NCI-H69 (cell line): ENCODE results near the gene PBX1.
"Not testable (repeated sequence)": the region's sequence is repeated elsewhere in the genome, so short reads cannot be mapped to it uniquely, and the experiment has no call there.

Experiments
- DNase-seq: peaks from one replicate; lab custom pipeline; 2025; lab: John Stamatoyannopoulos, UW

PBX1 gene

GRCh38 chr1:164589961-164590507 lies 31.1 kb downstream of the PBX1 start:
- DNase-seq: peak; percentile 93

DNA sequence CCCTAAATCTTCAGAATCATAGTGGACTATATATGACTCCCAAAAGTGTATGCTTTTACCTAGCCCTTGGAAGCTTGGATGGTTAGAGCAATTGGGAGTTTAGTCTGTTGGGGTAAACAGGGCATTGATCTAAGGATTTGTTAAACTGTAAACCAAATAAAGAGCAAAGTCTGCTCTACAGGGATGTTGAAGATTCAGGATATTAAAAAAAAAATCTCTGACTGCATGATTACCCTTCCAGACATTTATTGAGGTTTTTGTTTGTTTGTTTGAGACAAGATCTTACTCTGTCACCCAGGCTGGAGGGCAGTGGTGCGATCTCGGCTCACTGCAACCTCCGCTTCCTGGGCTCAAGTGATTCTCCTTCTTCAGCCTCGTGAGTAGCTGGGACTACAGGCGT lies 31.6 kb downstream of the PBX1 start:
- no peak for DNase-seq

DNA sequence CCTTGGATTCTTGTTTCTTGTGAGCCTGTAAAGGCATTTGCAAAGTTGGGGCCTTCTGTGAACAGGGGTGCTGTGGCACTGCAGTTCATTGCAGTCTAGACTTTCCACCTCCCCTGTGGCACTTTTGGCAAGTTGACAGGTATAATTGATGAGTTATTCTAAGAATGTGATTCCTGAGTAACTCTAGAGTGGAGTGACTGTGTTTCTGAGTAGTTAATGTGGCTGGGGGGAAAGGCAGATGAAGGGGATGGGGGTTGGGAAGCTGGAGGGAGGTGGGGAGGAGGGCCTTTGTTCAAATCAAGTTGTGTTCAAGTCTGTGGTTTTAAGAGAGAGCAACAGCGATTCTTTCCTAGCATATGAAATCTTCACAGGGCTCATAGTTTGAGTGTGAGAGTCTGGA lies 32.9 kb downstream of the PBX1 start:
- DNase-seq: peak; percentile 60

GRCh38 chr1:164592634-164593033 lies 33.6 kb downstream of the PBX1 start:
- peak; percentile 46 for DNase-seq

DNA sequence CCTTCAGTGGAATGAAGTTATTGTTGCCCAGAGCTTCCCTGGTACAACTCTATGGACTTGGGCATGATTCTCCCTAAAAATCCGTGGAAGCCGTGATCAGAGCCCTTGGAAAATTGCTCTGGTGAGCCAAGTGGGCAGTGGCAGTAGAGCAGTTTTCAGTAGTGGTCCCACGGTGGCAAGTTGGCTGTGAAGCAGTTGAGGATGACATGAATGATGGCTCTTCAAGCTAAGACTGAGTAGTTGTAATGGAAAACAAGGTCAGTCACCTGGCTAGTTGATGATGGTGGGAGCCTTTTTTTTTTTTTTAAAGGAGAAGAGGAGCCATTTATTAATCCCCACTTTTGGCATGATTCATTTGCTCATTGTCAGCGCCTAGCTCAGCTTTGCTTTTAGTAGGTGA lies 36.2 kb downstream of the PBX1 start:
- no peak for DNase-seq

- DNase-seq: peak; percentile 49
Observed at GRCh38 chr1:164596172-164596571, 37.2 kb downstream of the PBX1 start.

DNA sequence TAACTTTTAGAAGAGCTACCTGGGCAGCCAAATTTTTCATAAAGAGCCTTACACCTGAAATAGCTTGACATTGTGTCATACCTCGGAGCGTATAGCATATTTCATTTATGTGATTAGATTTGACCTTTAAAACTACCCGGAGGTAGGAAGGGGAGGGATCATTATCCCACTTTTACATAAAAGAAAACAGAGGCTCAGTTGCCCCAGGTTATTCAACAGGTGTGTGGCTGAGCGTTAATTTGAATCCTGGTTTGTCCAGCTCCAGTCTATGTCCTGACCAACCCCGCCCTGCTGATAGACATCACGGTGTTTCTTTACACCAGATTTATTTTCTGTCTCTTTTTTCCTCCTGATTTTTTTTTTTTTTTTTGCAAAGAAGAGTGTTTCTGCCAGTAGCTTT lies 39.7 kb downstream of the PBX1 start:
- peak; percentile 86 for DNase-seq

DNA sequence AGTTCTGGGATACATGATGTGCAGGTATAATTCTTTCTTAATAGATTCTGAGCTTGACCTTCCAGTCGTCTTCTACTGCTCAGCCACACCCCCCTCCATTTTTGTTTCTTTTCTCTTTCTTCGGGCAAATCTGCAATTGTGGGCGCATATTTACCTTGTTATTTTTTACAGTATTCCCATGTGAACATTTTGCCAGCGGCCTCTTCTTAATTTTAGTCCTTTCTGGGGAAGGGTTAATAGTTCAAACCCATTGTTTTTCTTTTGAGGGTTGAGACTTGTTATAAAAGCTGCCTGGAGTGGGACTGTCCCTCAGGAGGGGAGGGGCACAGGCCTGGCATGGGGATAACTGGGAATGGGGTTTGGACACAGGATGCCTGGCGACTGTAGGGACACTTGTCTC lies 40.3 kb downstream of the PBX1 start:
- peak; percentile 52 for DNase-seq

DNA sequence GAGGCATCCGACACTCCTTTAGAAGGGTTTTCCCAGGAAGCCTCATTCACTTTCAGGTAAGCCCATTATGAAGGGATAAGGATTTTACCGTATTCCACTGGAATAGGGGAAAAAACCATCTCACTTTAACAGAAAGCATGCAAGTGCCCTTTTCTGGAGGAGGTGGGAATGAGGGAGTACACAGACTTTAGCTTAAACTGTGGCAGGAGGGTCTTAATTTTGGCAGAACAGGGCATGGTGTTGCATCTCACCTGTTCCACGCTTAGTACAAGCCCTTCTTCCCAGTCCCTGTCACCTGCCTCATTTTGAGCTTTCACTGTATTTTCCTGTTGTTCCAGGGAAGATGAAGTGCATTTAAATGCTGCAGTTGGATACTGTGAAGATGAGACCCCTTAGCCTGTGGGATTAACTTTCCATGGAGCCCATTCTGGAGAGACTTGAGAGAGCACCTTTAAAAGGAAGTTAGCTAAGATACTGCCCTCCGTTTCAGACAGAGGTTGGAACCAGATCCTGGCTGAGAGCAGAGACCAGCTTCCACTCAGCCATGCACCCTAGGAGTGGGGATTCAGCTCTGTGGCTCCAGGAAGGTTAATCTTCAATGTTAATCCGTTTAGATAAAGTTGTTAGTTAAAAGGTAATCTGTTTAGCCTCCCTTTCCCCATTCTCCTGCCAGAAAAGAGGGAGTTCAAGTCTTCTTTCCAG lies 42.6 kb downstream of the PBX1 start:
- peak; percentile 49 for DNase-seq

DNA sequence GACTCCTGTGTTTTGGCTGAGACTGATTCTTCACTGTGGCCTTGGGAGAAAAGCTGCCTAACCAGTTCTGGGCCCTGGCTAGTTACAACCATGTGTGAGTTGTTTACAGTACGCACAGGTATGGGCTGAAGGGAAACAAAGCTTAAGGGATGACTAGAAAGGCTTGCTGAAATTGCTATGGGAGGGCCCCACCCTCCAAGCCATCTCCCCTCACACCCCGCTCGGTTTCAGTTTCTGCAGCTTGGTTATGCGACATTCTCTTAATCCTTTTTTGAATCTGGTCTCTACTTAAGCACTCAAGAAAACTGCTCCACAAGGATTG lies 43.1 kb downstream of the PBX1 start:
- DNase-seq: peak; percentile 49

DNA sequence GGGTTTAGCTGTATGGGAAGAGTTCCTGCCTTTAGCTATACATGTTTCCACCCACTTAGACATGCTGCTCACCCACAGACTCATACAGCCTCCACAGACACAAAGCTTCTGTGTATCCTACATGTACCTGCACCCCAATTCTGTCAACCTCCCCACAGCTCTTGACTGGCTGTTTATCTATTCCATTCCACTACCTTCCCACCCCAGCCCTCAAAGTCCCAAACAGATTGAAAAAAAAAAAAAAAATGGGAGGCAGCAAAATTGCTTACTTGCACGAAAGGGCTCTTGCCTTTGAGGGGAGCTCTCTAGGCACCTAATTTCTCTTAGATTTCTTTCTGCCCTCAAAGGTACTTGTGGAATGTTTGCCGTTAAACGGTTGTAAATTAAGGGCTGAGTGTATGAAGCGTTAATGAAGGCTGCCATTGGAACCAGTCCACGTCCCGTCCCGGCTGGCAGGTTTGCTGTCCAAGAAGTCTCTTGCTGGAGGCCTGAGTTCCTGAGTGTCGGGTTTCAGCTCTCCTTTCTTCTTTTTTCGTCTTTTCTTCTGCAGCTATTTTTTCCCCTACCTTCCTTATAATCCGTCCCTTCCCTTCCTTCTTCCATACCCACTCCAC lies 43.6 kb downstream of the PBX1 start:
- peak; percentile 85 for DNase-seq

- DNase-seq: not testable (repeated sequence)
Observed at GRCh38 chr1:164603805-164604204, 44.8 kb downstream of the PBX1 start.

DNA sequence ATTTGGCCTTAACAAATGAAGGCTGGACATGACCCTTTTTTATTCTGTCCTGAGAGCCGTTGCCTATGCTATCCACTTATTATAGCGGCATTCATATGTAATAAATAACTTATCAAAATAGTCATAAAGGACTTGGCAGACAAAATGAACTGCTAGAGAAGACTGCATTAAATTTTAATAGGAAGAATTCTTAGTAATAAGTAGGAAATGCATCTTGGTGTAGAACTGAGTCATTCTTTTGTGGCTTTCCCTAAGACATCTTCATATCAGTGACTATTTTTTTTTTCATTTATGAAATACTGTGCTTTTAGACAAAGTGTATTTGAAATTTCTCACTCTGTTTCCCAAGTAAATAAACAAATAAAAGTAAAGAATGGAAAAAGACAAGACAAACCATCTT lies 45.6 kb downstream of the PBX1 start:
- no peak for DNase-seq

DNA sequence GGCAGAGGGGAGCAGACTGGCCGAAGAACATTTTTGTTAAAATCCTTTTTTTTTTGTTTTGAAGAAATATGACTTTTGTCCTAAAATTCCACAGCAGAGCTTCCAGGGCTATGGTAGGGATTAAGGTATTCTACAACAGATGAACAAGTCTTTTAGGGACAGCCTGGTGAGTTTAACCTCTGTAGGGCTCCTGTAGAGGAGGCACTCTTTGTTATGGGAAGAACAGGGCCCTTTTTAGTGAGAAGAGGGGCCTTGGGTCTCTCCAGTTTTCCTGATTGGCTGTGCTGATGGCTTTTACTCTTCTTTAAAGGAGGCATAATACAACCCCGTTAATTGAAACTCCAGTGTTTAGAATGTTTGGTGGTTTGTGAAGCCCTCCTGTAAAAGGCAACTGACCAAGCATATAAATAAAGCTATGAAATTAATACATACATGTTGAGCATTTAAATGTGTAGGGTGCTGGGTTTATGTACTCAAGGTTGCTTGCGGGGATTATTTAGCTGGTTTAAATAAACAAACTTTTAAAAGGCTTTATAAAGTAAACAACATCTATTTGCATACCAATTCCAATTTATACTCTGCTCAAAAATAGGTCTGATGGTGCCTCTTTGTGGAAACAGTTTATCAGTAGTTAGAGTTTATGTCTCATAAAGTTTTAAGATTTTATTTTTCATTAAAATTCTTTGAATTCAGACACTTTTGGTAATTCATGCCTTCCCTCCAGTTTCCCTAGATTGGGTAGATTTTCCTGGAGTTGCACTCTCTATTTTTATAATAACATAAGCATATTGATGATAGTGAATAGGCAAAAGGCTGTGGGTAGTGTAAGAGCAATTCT lies 46.5 kb downstream of the PBX1 start:
- DNase-seq: peak; percentile 85

- peak; percentile 42 for DNase-seq
Observed at GRCh38 chr1:164607351-164607750, 48.4 kb downstream of the PBX1 start.

- no peak for DNase-seq
Observed at GRCh38 chr1:164608651-164609057, 49.7 kb downstream of the PBX1 start.

GRCh38 chr1:164609089-164609488 lies 50.1 kb downstream of the PBX1 start:
- DNase-seq: peak; percentile 70

DNA sequence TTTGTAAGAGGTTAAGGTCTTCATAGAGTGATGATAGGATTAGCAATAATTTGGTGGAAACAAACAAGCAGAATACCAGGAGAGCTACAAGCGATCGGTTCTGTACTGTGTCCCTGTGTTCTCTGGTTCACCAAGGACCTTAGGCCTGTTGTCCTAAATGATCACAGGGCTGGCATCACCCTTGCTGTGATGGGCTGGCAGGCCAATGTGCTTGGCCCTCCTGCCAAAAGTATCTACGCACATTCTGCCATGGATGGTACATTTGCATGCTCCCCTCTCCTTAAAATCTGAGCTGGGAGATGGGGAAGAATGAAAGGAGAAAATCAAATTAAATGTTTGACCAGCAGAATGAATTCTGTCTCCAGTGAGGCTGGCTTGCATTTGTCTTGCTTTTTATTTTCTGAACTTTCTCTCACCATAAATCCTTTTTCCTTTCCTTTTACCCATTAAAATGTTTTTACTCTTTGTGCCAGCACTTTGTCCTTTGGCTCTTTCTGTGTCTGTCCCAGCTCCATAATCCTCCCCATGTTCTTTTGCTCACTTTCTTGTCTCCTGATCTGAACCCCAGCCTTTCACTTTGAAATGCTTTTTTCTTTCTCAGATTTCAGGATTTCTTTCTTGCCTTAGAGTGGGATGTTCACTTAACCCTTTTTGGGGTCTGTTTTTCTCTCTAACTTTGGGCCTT lies 51.7 kb downstream of the PBX1 start:
- DNase-seq: peak; percentile 40

GRCh38 chr1:164611754-164612642 lies 53.0 kb downstream of the PBX1 start:
- DNase-seq: peak; percentile 98

- peak; percentile 62 for DNase-seq
Observed at GRCh38 chr1:164613176-164613575, 54.2 kb downstream of the PBX1 start.

DNA sequence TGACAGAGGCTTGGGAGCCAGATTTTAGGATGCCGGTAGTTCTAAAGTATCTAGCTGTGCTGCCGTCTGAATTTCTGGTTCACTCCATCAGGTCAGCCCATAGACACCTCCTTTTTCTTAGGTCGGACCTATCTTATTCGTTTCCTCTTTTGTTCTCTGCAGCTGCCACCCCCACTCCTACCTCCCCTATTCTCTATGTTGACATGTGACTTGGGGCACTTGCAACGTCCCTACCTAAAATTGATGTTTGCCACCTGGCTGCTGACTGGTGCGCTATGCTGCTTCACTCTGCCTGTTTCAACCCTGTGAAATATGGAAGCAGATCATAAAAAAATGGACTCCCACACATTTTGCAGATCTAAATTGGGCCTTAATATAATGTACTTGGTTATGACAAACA lies 55.3 kb downstream of the PBX1 start:
- DNase-seq: peak; percentile 57
